ENCODE results near the gene WRAP73.

DNA sequence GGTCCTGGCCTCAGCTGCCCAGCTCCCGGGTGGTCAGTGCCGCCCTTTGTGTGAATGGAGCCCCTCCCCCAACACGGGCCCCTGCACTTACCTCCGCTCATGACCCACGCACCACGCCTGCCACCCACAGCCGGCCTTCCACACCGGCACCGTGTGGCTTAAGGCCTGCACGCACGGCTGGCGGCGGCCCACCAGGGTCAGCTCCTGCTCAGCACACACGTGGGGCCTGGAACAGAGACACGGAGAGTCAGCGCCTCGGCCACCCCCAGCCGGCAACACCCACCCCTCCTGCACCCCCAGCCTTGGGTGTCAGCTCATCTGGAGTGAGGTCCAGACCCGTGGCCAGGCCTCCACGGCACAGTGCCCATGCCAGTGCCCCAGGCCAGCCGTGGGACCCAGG is 47.5 kb downstream of the WRAP73 start:
- TF ChIP-seq, protein P1, sequence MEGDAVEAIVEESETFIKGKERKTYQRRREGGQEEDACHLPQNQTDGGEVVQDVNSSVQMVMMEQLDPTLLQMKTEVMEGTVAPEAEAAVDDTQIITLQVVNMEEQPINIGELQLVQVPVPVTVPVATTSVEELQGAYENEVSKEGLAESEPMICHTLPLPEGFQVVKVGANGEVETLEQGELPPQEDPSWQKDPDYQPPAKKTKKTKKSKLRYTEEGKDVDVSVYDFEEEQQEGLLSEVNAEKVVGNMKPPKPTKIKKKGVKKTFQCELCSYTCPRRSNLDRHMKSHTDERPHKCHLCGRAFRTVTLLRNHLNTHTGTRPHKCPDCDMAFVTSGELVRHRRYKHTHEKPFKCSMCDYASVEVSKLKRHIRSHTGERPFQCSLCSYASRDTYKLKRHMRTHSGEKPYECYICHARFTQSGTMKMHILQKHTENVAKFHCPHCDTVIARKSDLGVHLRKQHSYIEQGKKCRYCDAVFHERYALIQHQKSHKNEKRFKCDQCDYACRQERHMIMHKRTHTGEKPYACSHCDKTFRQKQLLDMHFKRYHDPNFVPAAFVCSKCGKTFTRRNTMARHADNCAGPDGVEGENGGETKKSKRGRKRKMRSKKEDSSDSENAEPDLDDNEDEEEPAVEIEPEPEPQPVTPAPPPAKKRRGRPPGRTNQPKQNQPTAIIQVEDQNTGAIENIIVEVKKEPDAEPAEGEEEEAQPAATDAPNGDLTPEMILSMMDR (IDR thresholded peaks at IDR 0.05) = no peak
- TF ChIP-seq POLR2A (IDR thresholded peaks at IDR 0.05) = no peak

Data from adrenal gland (tissue), 5 donors.